ENCODE data around the gene RCAN3. TPM values are rescaled to one million over a fixed set of nuclear protein-coding genes. Genes with fewer than 3 reads are reported as not detected.

RCAN3 gene
- total and polyA plus RNA-seq, 9 of the 15 experiments (the other 6 are each of a cell fraction or from before 2014, with no cell fraction given), result 0.10 to 1.4 (median 0.43) TPM

DNA sequence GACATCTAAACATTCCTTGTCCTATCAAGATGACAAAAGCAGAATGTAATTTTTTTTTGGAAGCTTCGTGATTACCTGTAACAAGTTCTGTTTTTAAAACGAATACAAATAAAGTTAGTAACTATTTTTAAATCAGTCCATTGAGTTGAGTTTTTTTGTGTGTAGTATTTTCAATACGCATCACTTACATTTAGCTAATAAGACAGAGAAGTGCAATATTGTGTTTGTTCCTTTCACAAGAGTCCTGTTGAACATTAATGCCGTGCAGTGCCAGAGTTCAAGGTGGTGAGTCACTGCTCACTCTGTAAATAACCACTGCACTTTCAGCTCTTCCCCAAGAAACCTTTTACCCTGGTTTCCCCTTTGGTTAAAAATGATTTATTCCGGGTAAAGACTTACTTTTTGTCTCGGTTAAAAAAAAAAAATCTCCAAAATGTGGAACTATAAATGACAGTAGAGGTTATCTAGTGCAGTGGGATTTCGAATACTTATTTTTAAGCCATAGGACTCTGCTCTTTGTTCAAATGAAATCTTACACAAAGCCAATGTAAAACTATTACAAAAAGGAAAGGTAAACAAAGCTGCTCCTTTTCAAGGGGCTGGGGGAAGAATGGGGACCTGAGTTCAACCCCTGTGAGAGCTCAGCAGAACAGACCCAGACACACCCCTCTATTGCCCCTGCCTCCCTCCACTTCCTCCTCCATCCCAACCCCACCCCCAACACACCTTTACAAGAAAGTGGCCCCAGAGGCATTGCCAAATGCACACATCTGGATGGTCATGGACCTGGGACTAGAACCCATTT, 38.5 kb downstream of the RCAN3 start (continued):
- TF ChIP-seq SMAD3 (CRISPR knock-in tag; conservative IDR thresholded peaks at IDR 0.05) (no peak), CHD7 (IDR thresholded peaks at IDR 0.05; ENCODE audit: low read depth, low read length) (no peak)

All from K562 (cell line).